Naive thymus-derived CD8-positive, alpha-beta T cell (primary cell): ENCODE data around the gene RASD2. TPM values are rescaled to one million over a fixed set of nuclear protein-coding genes. Genes with fewer than 3 reads are reported as not detected.

Experiments
- ATAC-seq, 2 donors: fragments of 150-1000 bp; cut with Tn5 transposase in 1 of 2; sonication (Bioruptor Pico), chemical (Tn5 transposase) in 1 of 2; 1 replicate in 1 of 2; 2 replicates in 1 of 2; pipeline ENCODE4 v1.10.0; 2021; ENCODE audit warnings: mild to moderate bottlenecking in 2 of 2, moderate library complexity in 2 of 2
- POLR2A ChIA-PET: fragments of 350-600 bp; sonication (Branson Sonifier 250); formaldehyde crosslinking; loops from one replicate; lab custom pipeline; 2021; ENCODE audit warnings: antibody characterized with exemption; lab: Charles Lee
- DNase-seq, 10 donors: peaks; one replicate each; pipeline versions ENCODE4 v3.0.0 to v3.0.0-alpha.2; 2020 to 2022
- H3K27ac Mint-ChIP-seq, 10 donors: one replicate each; pipeline ENCODE4 v1.8.0; 2020 to 2022; ENCODE audit warnings: mild to moderate bottlenecking in 10 of 10, mixed read lengths in 10 of 10, moderate library complexity in 4 of 10, inconsistent platforms in 1 of 10
- H3K27me3 Mint-ChIP-seq, 5 donors: one replicate each; pipeline ENCODE4 v1.8.0; 2021 to 2022; ENCODE audit warnings: mixed read lengths in 5 of 5
- H3K36me3 Mint-ChIP-seq, 3 donors: one replicate each; pipeline ENCODE4 v1.8.0; 2020 to 2022; ENCODE audit warnings: mixed read lengths in 3 of 3, mild to moderate bottlenecking in 2 of 3, inconsistent platforms in 1 of 3
- H3K4me1 Mint-ChIP-seq, 4 donors: one replicate each; pipeline ENCODE4 v1.8.0; 2021 to 2022; ENCODE audit warnings: mixed read lengths in 4 of 4
- H3K4me3 Mint-ChIP-seq, 10 donors: one replicate each; pipeline ENCODE4 v1.8.0; 2020 to 2022; ENCODE audit warnings: mild to moderate bottlenecking in 10 of 10, mixed read lengths in 10 of 10, moderate library complexity in 6 of 10, inconsistent platforms in 1 of 10
- H3K9me3 Mint-ChIP-seq, 9 donors: one replicate each; pipeline ENCODE4 v1.8.0; 2020 to 2022; ENCODE audit warnings: mixed read lengths in 9 of 9, mild to moderate bottlenecking in 3 of 9, inconsistent platforms in 1 of 9, moderate library complexity in 1 of 9
- polyA plus RNA-seq, 3 donors: library from polyadenylated mRNA; unstranded; fragments of 300-500 nt; fragmentation: Illumina TruSeq; gene quantifications; one replicate each; pipeline ENCODE4 v1.2.3, GENCODE V29; 2021
- total RNA-seq, 8 experiments: library from RNA in 2 of 8; stranded (reverse) in 2 of 8; gene quantifications; one replicate each; pipeline ENCODE4 v1.2.3 and lab custom pipeline; 2021 to 2026

Gene RASD2
- total and polyA plus RNA-seq, 5 experiments from 2014 or later: 0.11 TPM; not detected in 4

DNA sequence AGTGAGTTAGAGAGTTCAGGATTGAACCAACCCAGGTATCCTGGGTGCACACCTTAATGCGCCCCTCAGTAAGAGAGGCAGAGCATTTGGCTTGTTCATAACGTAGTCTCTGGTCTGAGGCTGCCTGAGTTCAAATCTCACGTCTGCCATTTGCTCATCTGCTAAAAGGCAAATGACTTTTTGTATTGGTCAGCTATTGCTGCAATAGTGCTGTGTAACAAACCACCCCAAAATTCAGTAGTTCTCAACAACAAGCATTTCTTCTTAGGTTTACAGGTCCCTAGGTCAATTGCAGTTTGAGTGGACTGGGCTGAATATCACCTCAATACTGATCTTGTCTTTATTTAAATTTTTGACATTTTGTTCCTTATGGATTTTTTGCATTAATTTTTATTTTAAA, 18.1 kb downstream of the RASD2 start:
- peaks cover 0 to 4% (median 2%) of the 10 kb centered on the region in 4 donors for H3K4me1 Mint-ChIP-seq
- peaks cover 5 to 25% (median 16%) of the 10 kb centered on the region in 5 donors for H3K27me3 Mint-ChIP-seq
- H3K4me3 Mint-ChIP-seq: no peak overlapping the region
- H3K27ac Mint-ChIP-seq: no peak overlapping the region
- no peaks in the 10 kb centered on the region for H3K36me3 Mint-ChIP-seq
- ATAC-seq (no peak), DNase-seq (no peak)
- POLR2A ChIA-PET: no interaction called here
- H3K9me3 Mint-ChIP-seq: no peaks in the 10 kb centered on the region

- Mint-ChIP-seq H3K36me3 (no peaks in the 10 kb centered on the region), H3K4me3 (no peak overlapping the region), H3K27me3 (peaks cover 5 to 25% (median 16%) of the 10 kb centered on the region in 5 donors), H3K4me1 (no peaks in the 10 kb centered on the region), H3K27ac (no peak overlapping the region), H3K9me3 (no peaks in the 10 kb centered on the region)
- no peak for DNase-seq
- no peak for ATAC-seq
- POLR2A ChIA-PET: no interaction called here
These were observed 18.8 kb downstream of the RASD2 start for GRCh38 chr22:35559354-35560005.

GRCh38 chr22:35560366-35560765, 19.7 kb downstream of the RASD2 start:
- POLR2A ChIA-PET: no interaction called here
- H3K9me3 Mint-ChIP-seq: no peaks in the 10 kb centered on the region
- no peak overlapping the region for H3K4me3 Mint-ChIP-seq

DNA sequence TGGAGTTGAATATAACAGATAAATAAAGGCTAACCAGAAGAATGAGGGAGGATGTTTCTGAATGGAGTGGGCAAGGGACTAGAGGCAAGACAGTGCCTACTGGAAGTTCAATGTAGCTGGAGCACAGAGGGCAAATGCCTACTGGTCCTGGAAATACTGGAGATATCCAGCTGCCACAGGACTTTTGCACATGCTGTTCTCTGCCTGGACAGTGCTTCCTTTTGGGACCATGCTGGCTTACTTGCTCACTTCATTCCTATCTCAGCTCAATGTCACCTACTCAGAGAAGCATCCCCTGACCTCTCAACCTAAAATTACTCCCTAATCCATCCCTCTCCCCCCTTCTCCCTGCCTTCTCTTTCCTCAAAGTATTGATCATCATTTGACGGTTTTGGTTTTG, 20.2 kb downstream of the RASD2 start:
- Mint-ChIP-seq H3K4me1 (no peaks in the 10 kb centered on the region), H3K9me3 (no peaks in the 10 kb centered on the region), H3K36me3 (no peaks in the 10 kb centered on the region), H3K4me3 (no peak overlapping the region), H3K27me3 (peaks cover 9 to 25% (median 20%) of the 10 kb centered on the region in 5 donors), H3K27ac (no peak overlapping the region)
- ATAC-seq (no peak), DNase-seq (no peak)
- POLR2A ChIA-PET: no interaction called here

More at GRCh38 chr22:35560366-35560765, 19.7 kb downstream of the RASD2 start:
- H3K4me1 Mint-ChIP-seq: no peaks in the 10 kb centered on the region
- ATAC-seq (no peak), DNase-seq (no peak)
- H3K27me3 Mint-ChIP-seq: peaks cover 8 to 25% (median 20%) of the 10 kb centered on the region in 5 donors
- H3K36me3 Mint-ChIP-seq: no peaks in the 10 kb centered on the region
- no peak overlapping the region for H3K27ac Mint-ChIP-seq

- H3K9me3 Mint-ChIP-seq: no peaks in the 10 kb centered on the region
- DNase-seq (no peak), ATAC-seq (no peak)
- H3K4me3 Mint-ChIP-seq: no peak overlapping the region
- POLR2A ChIA-PET: no interaction called here
- H3K4me1 Mint-ChIP-seq: no peaks in the 10 kb centered on the region
- H3K27ac Mint-ChIP-seq: no peak overlapping the region
- peaks cover 9 to 25% (median 20%) of the 10 kb centered on the region in 5 donors for H3K27me3 Mint-ChIP-seq
- no peaks in the 10 kb centered on the region for H3K36me3 Mint-ChIP-seq
These were observed 21.3 kb downstream of the RASD2 start for GRCh38 chr22:35561796-35562526.

- peak overlapping the region in 1 of 10 donors; percentile 54 for H3K27ac Mint-ChIP-seq
- POLR2A ChIA-PET: no interaction called here
These were observed 22.6 kb downstream of the RASD2 start for GRCh38 chr22:35563211-35563610.

GRCh38 chr22:35564975-35565867, 24.6 kb downstream of the RASD2 start:
- H3K9me3 Mint-ChIP-seq: no peaks in the 10 kb centered on the region
- ATAC-seq: no peak
- no peaks in the 10 kb centered on the region for H3K36me3 Mint-ChIP-seq
- POLR2A ChIA-PET: no interaction called here
- no peaks in the 10 kb centered on the region for H3K4me1 Mint-ChIP-seq
- no peak for DNase-seq
- H3K27me3 Mint-ChIP-seq: peaks cover 9 to 25% (median 17%) of the 10 kb centered on the region in 5 donors
- no peak overlapping the region for H3K27ac Mint-ChIP-seq
- H3K4me3 Mint-ChIP-seq: no peak overlapping the region

More at GRCh38 chr22:35563211-35563610, 22.6 kb downstream of the RASD2 start:
- DNase-seq (no peak), ATAC-seq (no peak)
- Mint-ChIP-seq H3K4me3 (no peak overlapping the region), H3K36me3 (no peaks in the 10 kb centered on the region), H3K9me3 (no peaks in the 10 kb centered on the region), H3K27me3 (peaks cover 9 to 25% (median 20%) of the 10 kb centered on the region in 5 donors), H3K4me1 (no peaks in the 10 kb centered on the region)

- POLR2A ChIA-PET: no interaction called here
- H3K27ac Mint-ChIP-seq: no peak overlapping the region
- H3K27me3 Mint-ChIP-seq: peaks cover 0 to 11% (median 7%) of the 10 kb centered on the region in 5 donors
- H3K9me3 Mint-ChIP-seq: no peaks in the 10 kb centered on the region
- no peak for ATAC-seq
- DNase-seq: no peak
- no peaks in the 10 kb centered on the region for H3K36me3 Mint-ChIP-seq
- no peak overlapping the region for H3K4me3 Mint-ChIP-seq
- no peaks in the 10 kb centered on the region for H3K4me1 Mint-ChIP-seq
These were observed 26.9 kb downstream of the RASD2 start for GRCh38 chr22:35567351-35568141.

- no peaks in the 10 kb centered on the region for H3K36me3 Mint-ChIP-seq
- no peak overlapping the region for H3K4me3 Mint-ChIP-seq
- no peak overlapping the region for H3K27ac Mint-ChIP-seq
- no peaks in the 10 kb centered on the region for H3K4me1 Mint-ChIP-seq
- DNase-seq: no peak
- no peak for ATAC-seq
- peaks cover 0 to 7% (median 4%) of the 10 kb centered on the region in 5 donors for H3K27me3 Mint-ChIP-seq
- H3K9me3 Mint-ChIP-seq: no peaks in the 10 kb centered on the region
- POLR2A ChIA-PET: no interaction called here
These were observed 28.4 kb downstream of the RASD2 start for GRCh38 chr22:35568751-35569739.

GRCh38 chr22:35569916-35570315, 29.3 kb downstream of the RASD2 start:
- no peak overlapping the region for H3K4me3 Mint-ChIP-seq
- no peak overlapping the region for H3K27ac Mint-ChIP-seq
- H3K4me1 Mint-ChIP-seq: peaks cover 0 to under 1% (median 0%) of the 10 kb centered on the region in 4 donors
- H3K9me3 Mint-ChIP-seq: no peaks in the 10 kb centered on the region
- H3K36me3 Mint-ChIP-seq: no peaks in the 10 kb centered on the region
- ATAC-seq (no peak), DNase-seq (no peak)
- peaks cover 0 to 11% (median 7%) of the 10 kb centered on the region in 5 donors for H3K27me3 Mint-ChIP-seq
- POLR2A ChIA-PET: no interaction called here

- H3K36me3 Mint-ChIP-seq: no peaks in the 10 kb centered on the region
- ATAC-seq: no peak
- H3K27ac Mint-ChIP-seq: no peak overlapping the region
- no peak overlapping the region for H3K4me3 Mint-ChIP-seq
- peaks cover 0 to 4% (median 0%) of the 10 kb centered on the region in 4 donors for H3K4me1 Mint-ChIP-seq
- peaks cover 0 to 8% (median 5%) of the 10 kb centered on the region in 5 donors for H3K27me3 Mint-ChIP-seq
- H3K9me3 Mint-ChIP-seq: no peaks in the 10 kb centered on the region
- no peak for DNase-seq
- POLR2A ChIA-PET: no interaction called here
These were observed 30.1 kb downstream of the RASD2 start for GRCh38 chr22:35570686-35571194.
